GM12872 (cell line): ENCODE measurements around the gene TMSB10.

Experiments used
- TF ChIP-seq, protein P1 (sequence below): IDR thresholded peaks from 3 replicates; pipeline ENCODE4 v1.5.1; 2011; ENCODE audit warnings: low read depth, mild to moderate bottlenecking, low read length, moderate library complexity; ENCODE audit not compliant: insufficient read depth

Gene TMSB10

DNA sequence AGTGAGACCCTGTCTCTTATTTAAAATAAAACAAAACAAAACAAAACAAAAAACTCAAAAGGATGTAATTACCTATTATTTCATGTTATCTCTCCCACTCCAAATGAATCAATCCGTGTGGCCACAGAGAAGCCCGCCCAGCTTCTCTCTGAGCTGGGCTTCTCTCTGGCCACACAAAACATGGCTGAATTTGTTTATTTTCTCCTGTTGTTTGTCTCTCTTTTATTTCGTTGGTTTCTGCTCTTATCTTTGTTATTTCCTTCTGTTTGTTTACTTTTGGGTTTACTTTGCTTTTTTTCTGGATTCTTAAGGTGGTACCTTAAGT, 23.1 kb upstream of the TMSB10 start:
- TF ChIP-seq, protein P1, sequence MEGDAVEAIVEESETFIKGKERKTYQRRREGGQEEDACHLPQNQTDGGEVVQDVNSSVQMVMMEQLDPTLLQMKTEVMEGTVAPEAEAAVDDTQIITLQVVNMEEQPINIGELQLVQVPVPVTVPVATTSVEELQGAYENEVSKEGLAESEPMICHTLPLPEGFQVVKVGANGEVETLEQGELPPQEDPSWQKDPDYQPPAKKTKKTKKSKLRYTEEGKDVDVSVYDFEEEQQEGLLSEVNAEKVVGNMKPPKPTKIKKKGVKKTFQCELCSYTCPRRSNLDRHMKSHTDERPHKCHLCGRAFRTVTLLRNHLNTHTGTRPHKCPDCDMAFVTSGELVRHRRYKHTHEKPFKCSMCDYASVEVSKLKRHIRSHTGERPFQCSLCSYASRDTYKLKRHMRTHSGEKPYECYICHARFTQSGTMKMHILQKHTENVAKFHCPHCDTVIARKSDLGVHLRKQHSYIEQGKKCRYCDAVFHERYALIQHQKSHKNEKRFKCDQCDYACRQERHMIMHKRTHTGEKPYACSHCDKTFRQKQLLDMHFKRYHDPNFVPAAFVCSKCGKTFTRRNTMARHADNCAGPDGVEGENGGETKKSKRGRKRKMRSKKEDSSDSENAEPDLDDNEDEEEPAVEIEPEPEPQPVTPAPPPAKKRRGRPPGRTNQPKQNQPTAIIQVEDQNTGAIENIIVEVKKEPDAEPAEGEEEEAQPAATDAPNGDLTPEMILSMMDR = no peak; the same call in 2 of the 3 replicates

DNA sequence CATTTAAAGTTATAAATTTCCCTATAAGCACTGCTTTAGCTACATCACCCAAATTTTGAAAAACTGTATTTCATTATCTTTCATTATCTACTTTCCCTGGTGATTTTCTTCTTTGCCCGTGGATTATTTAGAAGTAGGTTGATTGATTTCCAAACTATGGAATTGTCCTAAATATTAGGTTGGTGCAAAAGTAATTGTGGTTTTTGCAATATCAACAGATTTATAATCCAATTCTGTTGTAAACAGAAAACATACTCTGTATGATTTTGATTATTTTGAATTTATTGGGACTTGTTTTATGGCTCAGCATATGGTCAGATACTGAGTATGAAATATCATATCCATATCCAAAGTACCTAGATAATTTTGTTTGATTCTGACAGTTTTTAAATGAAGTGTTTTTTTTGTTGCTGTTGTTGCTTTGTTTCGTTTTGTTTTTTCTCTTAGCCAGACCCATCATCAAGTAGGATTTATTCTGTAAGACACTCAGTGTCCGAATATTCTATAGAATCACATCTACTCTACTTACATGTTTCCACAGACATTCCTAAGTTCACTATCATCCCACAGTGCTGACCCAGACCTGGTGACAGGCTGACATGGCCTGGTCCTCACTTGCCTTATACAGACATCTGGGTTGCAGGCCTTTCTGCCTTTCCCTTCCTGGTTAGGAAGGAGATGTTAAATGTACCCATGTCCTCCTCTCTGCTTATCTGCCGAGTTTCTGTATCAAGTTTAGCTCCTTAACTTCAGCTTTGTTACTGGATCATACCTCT, 22.5 kb upstream of the TMSB10 start:
- TF ChIP-seq, protein P1 = no peak

DNA sequence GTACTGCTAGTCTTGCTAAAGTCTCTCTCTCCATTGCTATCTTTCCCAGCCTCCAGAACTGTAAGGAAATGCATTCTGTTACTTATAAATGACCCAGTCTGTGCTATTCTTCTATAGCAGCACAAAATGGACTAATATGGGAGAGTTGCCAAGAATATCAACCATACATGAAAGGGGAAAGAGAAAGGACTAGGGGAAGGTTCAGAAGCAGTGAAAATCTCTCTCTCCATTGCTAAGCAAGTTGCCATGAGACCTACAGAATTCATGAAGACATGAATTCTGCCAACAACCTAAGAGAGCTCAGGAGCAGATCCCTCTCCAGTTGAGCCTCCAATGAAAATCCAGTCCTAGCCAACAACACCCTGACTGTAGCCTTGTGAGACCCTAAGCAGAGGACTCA, 21.0 kb upstream of the TMSB10 start:
- TF ChIP-seq, protein P1 = no peak

DNA sequence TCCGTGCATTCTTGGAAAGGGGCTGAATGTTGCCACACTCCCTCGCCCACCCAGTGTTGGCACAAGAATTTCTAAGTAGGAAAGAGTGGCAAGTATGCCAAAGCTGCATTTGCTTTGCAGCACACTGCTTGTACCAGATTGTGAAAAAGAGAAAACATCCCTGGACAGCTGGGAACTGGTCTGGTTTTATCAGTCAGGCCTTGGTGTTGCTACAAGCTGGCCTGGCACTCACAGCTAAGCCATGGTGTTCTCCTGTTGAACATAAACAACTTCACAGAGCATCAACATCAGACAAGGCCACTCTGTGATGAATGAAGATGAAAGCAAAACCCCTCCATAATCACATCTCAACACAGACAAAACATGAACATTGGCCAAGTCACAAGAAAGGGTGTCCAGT, 20.3 kb upstream of the TMSB10 start:
- TF ChIP-seq, protein P1 = no peak

DNA sequence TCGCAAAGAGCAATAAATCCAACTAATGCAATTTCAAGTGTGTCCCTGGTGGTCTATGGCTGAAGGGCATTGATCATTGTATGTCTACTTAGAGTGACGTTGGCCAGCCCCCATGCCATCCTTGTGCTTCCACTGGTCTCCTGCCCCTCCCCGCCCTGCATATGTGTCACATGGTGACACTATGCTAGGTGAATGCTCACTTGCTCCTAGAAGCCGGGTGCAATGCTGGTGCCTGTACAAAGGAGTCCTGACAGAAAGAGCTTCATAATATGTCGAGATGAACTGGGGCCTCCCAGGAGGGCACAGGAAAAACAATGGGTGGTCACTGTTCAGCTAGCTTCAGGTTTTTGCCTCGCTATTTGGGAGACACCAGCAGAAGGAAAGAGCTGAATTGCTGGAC, 18.7 kb upstream of the TMSB10 start:
- TF ChIP-seq, protein P1 = no peak

DNA sequence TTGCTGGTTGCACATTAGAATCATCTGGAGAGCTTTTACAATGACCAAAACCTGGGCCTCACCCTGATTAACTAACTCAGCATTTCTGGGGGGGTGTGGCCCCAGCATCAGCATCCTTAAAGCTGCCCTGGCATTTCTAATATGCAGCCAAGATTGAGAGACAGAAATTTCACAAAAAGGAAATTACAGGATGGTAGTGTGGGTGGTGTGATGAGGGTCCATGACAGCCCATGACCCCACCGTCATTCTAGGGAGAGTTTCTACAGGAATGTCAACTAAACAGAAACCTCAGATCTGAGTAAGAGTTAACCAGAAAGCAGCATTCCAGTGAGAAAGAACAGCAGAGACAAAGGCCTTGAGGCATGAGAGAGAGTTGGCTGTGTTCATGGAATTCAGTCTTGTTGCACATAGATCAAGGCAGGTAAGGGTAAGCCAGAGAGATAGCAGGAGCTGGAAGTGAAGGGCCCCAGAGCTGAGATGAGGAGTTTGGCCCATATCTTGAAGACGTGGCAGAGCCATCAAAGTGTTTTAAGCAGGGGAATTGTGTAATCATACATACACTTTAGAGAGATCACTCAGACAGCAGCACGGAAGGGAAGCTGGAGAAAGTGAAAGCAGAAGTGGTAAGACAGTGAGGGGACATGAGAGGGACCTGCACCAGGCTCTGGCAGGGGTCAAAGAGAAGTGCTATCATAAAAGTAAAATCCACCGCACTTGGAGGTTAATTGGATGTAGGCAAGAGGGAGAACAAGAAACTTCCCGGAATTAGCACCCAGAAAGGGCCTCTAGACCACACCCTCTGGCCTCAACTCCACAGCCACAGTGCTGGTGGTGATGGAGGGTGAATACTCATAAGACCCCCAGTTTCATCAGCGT, 16.8 kb upstream of the TMSB10 start:
- TF ChIP-seq, protein P1 = no peak

DNA sequence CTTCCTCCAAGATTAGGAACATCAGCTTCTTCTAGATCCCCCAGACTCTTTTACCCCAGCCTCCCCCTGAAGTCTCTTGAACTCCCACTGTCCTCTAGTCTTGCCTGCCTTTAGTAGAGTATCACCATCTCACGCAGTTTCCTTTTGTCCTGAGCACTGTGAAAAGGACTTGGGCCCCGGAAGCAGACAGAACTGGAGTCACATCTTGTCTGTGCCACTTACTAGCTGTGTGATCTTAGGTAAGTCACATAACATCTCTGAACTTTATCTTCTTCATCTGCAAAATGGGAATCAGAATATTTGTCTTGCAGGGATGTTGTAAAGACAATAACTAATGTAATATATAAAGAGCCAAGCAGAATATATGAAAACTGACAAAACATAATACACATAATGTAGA, 16.1 kb upstream of the TMSB10 start:
- TF ChIP-seq, protein P1 = no peak
